ENCODE data around the gene GPRC5C.
A peak's percentile ranks its signal among the peaks of the same experiment; 100 is the strongest.

Gene GPRC5C

DNA sequence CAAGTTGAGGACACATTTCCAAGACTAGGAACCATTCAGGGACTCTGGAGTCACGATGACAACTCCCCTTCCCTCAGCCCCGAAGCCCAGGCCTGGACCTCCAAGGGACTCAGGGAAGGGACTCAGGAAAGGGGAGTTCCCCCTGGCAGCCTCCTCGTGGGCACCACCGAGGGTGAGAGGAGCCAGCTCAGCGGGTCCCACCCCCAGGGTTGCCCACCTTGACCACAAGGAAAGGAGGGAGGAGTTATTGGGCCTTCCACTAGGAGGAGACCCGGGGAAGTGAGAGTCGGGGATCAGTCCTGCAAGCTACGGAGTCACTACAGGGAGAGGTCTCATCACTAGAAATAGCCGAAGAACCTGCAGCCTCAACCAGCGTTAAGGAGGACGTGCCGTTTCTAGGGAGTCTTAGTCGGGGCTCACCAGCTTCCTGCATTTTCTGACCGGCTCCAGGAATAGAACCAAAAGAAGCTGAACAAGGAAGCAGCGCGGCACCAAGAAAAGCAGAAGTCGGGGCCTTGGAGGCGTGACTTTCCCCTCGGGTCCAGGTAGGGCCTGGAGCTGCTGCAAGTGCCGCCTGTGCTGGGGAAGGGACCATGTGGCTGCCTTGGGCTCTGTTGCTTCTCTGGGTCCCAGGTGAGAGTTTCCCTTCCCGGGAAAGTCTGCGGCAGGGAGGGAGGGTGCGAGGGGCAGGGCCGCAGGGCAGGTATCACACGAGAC, 34.4 kb downstream of the GPRC5C start, which contains the start of gene CD300A:
Gene CD300A (plus strand): TSS at position 524 of the 717 bp plus-strand sequence. CDS start 70 bp downstream, at position 594.
- H4K12ac ChIP-seq (ENCODE audit: low read depth, low read length), result no peak within 1 kb of the TSS
- H3K23ac ChIP-seq (ENCODE audit: low read length), result peak within 1 kb of the TSS; percentile 34
- no peak within 1 kb of the TSS for H2BK12ac ChIP-seq (ENCODE audit: low read length)
- H3K14ac ChIP-seq (ENCODE audit: low read length), result no peak within 1 kb of the TSS
- peaks cover 17% of the 10 kb centered on the region for H3K27me3 ChIP-seq (ENCODE audit: insufficient read depth, low read length)
- no peaks in the 10 kb centered on the region for H3K79me2 ChIP-seq (ENCODE audit: control insufficient read depth, insufficient read depth, low read length, poor library complexity)
- no peaks in the 10 kb centered on the region for H3K79me1 ChIP-seq (ENCODE audit: low read length)
- no peak within 1 kb of the TSS for H2BK5ac ChIP-seq (ENCODE audit: low read depth, low read length, poor library complexity)
- H3K4me3 ChIP-seq (ENCODE audit: low read depth, low read length), result peak within 1 kb of the TSS; percentile 50
- H3K4me2 ChIP-seq (ENCODE audit: low read length), result no peak within 1 kb of the TSS
- peak in 1 of 2 donors; percentile 6 for DNase-seq
- H2AK5ac ChIP-seq (ENCODE audit: low read length), result no peak within 1 kb of the TSS
- no peak within 1 kb of the TSS for H3K27ac ChIP-seq (ENCODE audit: low read depth, low read length)
- no peak within 1 kb of the TSS for H3K4ac ChIP-seq (ENCODE audit: low read depth, low read length)
- no peaks in the 10 kb centered on the region for H3K4me1 ChIP-seq (ENCODE audit: control insufficient read depth in 1 of 2, insufficient read depth in 2 of 2, low read length in 2 of 2)
- H3K9ac ChIP-seq (ENCODE audit: low read length), result no peak within 1 kb of the TSS
- H4K8ac ChIP-seq (ENCODE audit: low read depth, low read length), result no peak within 1 kb of the TSS
- H4K91ac ChIP-seq (ENCODE audit: low read depth, low read length), result no peak within 1 kb of the TSS
- WGBS (ENCODE audit: extremely low coverage, insufficient coverage, insufficient read length), result no CpG with 5 or more reads among the region's 25 CpGs
- no peak within 1 kb of the TSS for H2AFZ ChIP-seq (ENCODE audit: insufficient read depth, low read length, poor library complexity)
- no peaks in the 10 kb centered on the region for H3K36me3 ChIP-seq (ENCODE audit: control insufficient read depth in 1 of 2, insufficient read depth in 2 of 2, low read length in 2 of 2)
- peaks cover 7% of the 10 kb centered on the region for H3K9me3 ChIP-seq (ENCODE audit: insufficient read depth, low read depth, low read length)
- H2BK120ac ChIP-seq (ENCODE audit: insufficient read depth, low read length, poor library complexity), result no peak within 1 kb of the TSS
- H3K18ac ChIP-seq (ENCODE audit: low read length), result no peak within 1 kb of the TSS

DNA sequence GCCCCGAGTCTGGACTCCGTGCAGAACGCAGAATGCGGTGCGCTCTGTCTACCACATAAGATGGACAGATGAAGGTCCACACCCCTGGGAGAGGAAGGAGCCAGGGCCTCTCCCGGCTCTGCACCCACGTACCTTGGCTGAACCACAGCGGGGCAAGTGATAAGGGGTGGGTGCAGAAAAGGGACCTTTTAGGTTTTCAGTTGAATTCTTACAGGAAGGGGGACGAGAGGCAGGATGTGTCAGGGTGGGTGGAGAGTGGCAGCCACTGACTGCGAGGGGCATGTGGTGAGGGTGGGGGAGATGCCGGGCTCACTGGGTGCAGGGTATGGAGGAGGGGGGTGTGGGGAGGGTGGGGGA, 34.9 kb downstream of the GPRC5C start:
- Histone ChIP-seq H3K4me2 (ENCODE audit: low read length) (no peak overlapping the region), H4K12ac (ENCODE audit: low read depth, low read length) (no peak overlapping the region), H3K9ac (ENCODE audit: low read length) (no peak overlapping the region), H4K8ac (ENCODE audit: low read depth, low read length) (no peak overlapping the region), H2BK5ac (ENCODE audit: low read depth, low read length, poor library complexity) (no peak overlapping the region), H3K36me3 (ENCODE audit: control insufficient read depth in 1 of 2, insufficient read depth in 2 of 2, low read length in 2 of 2) (no peaks in the 10 kb centered on the region), H2AFZ (ENCODE audit: insufficient read depth, low read length, poor library complexity) (no peak overlapping the region), H3K23ac (ENCODE audit: low read length) (no peak overlapping the region), H3K4me1 (ENCODE audit: control insufficient read depth in 1 of 2, insufficient read depth in 2 of 2, low read length in 2 of 2) (no peaks in the 10 kb centered on the region), H3K9me3 (ENCODE audit: insufficient read depth, low read depth, low read length) (peaks cover 7% of the 10 kb centered on the region), H2AK5ac (ENCODE audit: low read length) (no peak overlapping the region), H3K79me2 (ENCODE audit: control insufficient read depth, insufficient read depth, low read length, poor library complexity) (no peaks in the 10 kb centered on the region), H3K4me3 (ENCODE audit: low read depth, low read length) (no peak overlapping the region), H2BK12ac (ENCODE audit: low read length) (no peak overlapping the region), H3K27ac (ENCODE audit: low read depth, low read length) (no peak overlapping the region), H2BK120ac (ENCODE audit: insufficient read depth, low read length, poor library complexity) (no peak overlapping the region), H3K79me1 (ENCODE audit: low read length) (no peaks in the 10 kb centered on the region), H4K91ac (ENCODE audit: low read depth, low read length) (no peak overlapping the region), H3K18ac (ENCODE audit: low read length) (no peak overlapping the region), H3K27me3 (ENCODE audit: insufficient read depth, low read length) (peaks cover 17% of the 10 kb centered on the region), H3K4ac (ENCODE audit: low read depth, low read length) (no peak overlapping the region), H3K14ac (ENCODE audit: low read length) (no peak overlapping the region)
- no peak for DNase-seq
- no CpG with 5 or more reads among the region's 11 CpGs for WGBS (ENCODE audit: extremely low coverage, insufficient coverage, insufficient read length)

DNA sequence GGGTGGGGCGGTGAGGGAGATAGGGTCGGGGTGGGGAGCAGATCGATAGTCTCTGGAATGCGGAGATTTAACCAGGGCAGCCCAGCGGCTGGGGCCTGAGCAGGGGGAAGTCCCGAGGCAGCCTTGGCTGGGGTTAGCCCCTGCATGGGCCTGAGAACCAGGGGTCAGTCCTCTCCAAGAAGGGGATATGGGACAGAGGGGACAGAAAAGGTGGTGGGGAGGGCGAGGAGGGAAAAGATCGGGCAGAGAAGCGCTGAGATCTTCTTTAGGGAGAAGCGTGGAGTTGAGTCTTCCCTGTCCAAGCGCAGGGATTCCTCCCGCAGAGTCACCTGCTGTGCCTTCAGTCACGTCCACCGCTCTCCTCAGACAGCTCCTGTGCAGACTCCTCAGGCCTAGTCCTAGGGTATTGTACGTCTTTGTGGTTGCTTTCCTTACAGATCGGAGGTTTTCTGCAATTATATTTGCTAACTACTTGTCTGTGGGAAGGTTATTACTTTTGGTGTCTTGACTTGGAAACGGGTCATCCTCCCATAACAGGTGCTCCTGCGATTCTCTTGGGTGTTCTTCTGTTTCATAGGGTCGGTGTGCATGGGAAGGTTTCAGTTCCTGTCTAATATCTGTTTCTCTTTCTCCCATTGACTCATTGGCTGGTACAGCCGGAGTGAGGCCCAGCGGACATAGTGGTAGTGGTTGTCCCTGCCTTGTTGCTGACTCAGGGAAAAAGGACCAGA, 35.5 kb downstream of the GPRC5C start:
- Histone ChIP-seq H3K23ac (ENCODE audit: low read length) (no peak overlapping the region), H3K27me3 (ENCODE audit: insufficient read depth, low read length) (peaks cover 17% of the 10 kb centered on the region), H2AK5ac (ENCODE audit: low read length) (no peak overlapping the region), H3K4me3 (ENCODE audit: low read depth, low read length) (no peak overlapping the region), H3K36me3 (ENCODE audit: control insufficient read depth in 1 of 2, insufficient read depth in 2 of 2, low read length in 2 of 2) (no peaks in the 10 kb centered on the region), H3K4me1 (ENCODE audit: control insufficient read depth in 1 of 2, insufficient read depth in 2 of 2, low read length in 2 of 2) (no peaks in the 10 kb centered on the region), H2BK12ac (ENCODE audit: low read length) (no peak overlapping the region), H3K18ac (ENCODE audit: low read length) (no peak overlapping the region), H3K79me2 (ENCODE audit: control insufficient read depth, insufficient read depth, low read length, poor library complexity) (no peaks in the 10 kb centered on the region), H3K9ac (ENCODE audit: low read length) (no peak overlapping the region), H4K8ac (ENCODE audit: low read depth, low read length) (no peak overlapping the region), H3K27ac (ENCODE audit: low read depth, low read length) (no peak overlapping the region), H2BK5ac (ENCODE audit: low read depth, low read length, poor library complexity) (no peak overlapping the region), H3K14ac (ENCODE audit: low read length) (no peak overlapping the region), H4K91ac (ENCODE audit: low read depth, low read length) (no peak overlapping the region), H3K4me2 (ENCODE audit: low read length) (no peak overlapping the region), H2AFZ (ENCODE audit: insufficient read depth, low read length, poor library complexity) (no peak overlapping the region), H4K12ac (ENCODE audit: low read depth, low read length) (no peak overlapping the region), H3K79me1 (ENCODE audit: low read length) (no peaks in the 10 kb centered on the region), H2BK120ac (ENCODE audit: insufficient read depth, low read length, poor library complexity) (no peak overlapping the region), H3K9me3 (ENCODE audit: insufficient read depth, low read depth, low read length) (peaks cover 7% of the 10 kb centered on the region), H3K4ac (ENCODE audit: low read depth, low read length) (no peak overlapping the region)
- WGBS (ENCODE audit: extremely low coverage, insufficient coverage, insufficient read length), result no CpG with 5 or more reads among the region's 21 CpGs
- DNase-seq, result peak in 1 of 2 donors; percentile 14

DNA sequence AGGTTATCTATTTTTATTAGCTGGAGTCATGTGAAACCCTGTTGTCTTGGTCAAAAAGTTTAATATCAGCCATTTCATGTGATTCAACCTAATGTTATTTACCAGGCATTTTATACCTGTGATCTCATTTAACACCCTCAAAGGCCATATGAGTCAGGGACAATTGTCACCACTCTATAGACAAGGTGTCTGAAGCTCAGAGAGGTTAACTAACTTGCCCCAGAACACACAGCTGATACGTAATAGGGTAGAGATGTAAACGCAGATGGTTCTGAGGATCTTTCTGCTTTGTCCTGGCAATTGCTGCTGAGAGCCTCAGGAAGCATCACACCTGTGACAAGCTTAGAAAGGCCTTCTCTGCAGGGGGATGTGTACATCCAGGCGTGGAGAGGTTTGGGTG, 39.5 kb downstream of the GPRC5C start:
- no peak overlapping the region for H3K4ac ChIP-seq (ENCODE audit: low read depth, low read length)
- no peaks in the 10 kb centered on the region for H3K79me1 ChIP-seq (ENCODE audit: low read length)
- H3K4me2 ChIP-seq (ENCODE audit: low read length), result no peak overlapping the region
- no peak overlapping the region for H3K4me3 ChIP-seq (ENCODE audit: low read depth, low read length)
- no peaks in the 10 kb centered on the region for H3K79me2 ChIP-seq (ENCODE audit: control insufficient read depth, insufficient read depth, low read length, poor library complexity)
- no peak overlapping the region for H4K91ac ChIP-seq (ENCODE audit: low read depth, low read length)
- no peak overlapping the region for H4K8ac ChIP-seq (ENCODE audit: low read depth, low read length)
- no peaks in the 10 kb centered on the region for H3K36me3 ChIP-seq (ENCODE audit: control insufficient read depth in 1 of 2, insufficient read depth in 2 of 2, low read length in 2 of 2)
- no peak overlapping the region for H2BK120ac ChIP-seq (ENCODE audit: insufficient read depth, low read length, poor library complexity)
- H3K4me1 ChIP-seq (ENCODE audit: control insufficient read depth in 1 of 2, insufficient read depth in 2 of 2, low read length in 2 of 2), result no peaks in the 10 kb centered on the region
- WGBS (ENCODE audit: extremely low coverage, insufficient coverage, insufficient read length), result no CpG with 5 or more reads among the region's 3 CpGs
- peaks cover 12% of the 10 kb centered on the region for H3K27me3 ChIP-seq (ENCODE audit: insufficient read depth, low read length)
- no peak overlapping the region for H2AFZ ChIP-seq (ENCODE audit: insufficient read depth, low read length, poor library complexity)
- H3K27ac ChIP-seq (ENCODE audit: low read depth, low read length), result no peak overlapping the region
- no peak overlapping the region for H3K14ac ChIP-seq (ENCODE audit: low read length)
- no peak overlapping the region for H3K23ac ChIP-seq (ENCODE audit: low read length)
- no peak for DNase-seq
- H3K18ac ChIP-seq (ENCODE audit: low read length), result no peak overlapping the region
- H2BK12ac ChIP-seq (ENCODE audit: low read length), result no peak overlapping the region
- no peak overlapping the region for H2AK5ac ChIP-seq (ENCODE audit: low read length)
- H3K9me3 ChIP-seq (ENCODE audit: insufficient read depth, low read depth, low read length), result peaks cover 9% of the 10 kb centered on the region
- no peak overlapping the region for H3K9ac ChIP-seq (ENCODE audit: low read length)
- no peak overlapping the region for H2BK5ac ChIP-seq (ENCODE audit: low read depth, low read length, poor library complexity)
- no peak overlapping the region for H4K12ac ChIP-seq (ENCODE audit: low read depth, low read length)
